D721Med (cell line): ENCODE results near the gene UNC119.

Experiments
- DNase-seq: peaks from one replicate; pipeline ENCODE4 v3.0.0; 2011; ENCODE audit warnings: low spot score; ENCODE audit not compliant: insufficient read length
- FAIRE-seq: peaks from 2 replicates; lab custom pipeline; 2011; peaks lifted over from hg19 to GRCh38; lab: Jason Lieb, UNC
- TF ChIP-seq, protein P1 (sequence below): IDR thresholded peaks from 2 replicates; pipeline ENCODE4 v1.5.1; 2012; ENCODE audit warnings: mild to moderate bottlenecking, control low read depth; ENCODE audit not compliant: insufficient read depth; ENCODE audit errors: missing control alignments

Gene UNC119

DNA sequence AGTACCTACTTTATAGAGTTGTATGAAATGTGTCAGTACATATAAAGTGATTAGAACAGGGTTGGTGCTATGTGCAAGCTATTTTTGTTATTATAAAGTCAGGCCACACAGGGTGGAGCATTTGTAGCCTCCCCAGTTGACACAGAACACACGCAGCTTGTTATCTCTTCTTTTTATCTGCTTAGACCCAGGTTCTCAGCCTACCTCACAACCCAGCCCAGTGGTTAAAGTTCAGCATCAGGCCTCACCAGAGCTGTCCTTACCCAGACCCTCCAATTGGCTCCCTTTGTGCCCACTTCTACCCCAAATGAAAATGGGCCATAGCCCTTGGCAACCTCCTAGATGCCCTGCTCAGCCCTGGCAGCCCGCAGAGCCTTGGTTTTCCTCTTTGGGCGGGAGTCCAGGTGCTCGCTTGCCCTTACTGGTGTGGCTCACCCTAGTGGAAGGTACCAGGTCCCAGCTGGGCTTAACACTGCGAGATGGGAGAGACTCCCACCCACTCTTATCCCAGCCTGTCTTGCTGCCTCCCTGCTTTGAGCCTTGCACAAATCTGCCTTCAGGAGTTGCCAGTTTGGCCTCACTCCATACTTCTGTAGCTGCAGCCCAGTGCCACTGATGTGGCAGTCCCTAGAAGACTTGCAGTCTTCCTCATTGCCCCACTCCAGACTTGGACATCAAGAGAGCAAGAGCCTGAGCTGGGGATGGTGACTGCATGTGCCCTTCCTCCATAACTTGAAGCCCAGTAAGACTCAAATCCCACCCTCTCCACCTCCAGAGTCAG, 20.0 kb upstream of the UNC119 start:
- TF ChIP-seq, protein P1, sequence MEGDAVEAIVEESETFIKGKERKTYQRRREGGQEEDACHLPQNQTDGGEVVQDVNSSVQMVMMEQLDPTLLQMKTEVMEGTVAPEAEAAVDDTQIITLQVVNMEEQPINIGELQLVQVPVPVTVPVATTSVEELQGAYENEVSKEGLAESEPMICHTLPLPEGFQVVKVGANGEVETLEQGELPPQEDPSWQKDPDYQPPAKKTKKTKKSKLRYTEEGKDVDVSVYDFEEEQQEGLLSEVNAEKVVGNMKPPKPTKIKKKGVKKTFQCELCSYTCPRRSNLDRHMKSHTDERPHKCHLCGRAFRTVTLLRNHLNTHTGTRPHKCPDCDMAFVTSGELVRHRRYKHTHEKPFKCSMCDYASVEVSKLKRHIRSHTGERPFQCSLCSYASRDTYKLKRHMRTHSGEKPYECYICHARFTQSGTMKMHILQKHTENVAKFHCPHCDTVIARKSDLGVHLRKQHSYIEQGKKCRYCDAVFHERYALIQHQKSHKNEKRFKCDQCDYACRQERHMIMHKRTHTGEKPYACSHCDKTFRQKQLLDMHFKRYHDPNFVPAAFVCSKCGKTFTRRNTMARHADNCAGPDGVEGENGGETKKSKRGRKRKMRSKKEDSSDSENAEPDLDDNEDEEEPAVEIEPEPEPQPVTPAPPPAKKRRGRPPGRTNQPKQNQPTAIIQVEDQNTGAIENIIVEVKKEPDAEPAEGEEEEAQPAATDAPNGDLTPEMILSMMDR = no peak
- FAIRE-seq = no peak

DNA sequence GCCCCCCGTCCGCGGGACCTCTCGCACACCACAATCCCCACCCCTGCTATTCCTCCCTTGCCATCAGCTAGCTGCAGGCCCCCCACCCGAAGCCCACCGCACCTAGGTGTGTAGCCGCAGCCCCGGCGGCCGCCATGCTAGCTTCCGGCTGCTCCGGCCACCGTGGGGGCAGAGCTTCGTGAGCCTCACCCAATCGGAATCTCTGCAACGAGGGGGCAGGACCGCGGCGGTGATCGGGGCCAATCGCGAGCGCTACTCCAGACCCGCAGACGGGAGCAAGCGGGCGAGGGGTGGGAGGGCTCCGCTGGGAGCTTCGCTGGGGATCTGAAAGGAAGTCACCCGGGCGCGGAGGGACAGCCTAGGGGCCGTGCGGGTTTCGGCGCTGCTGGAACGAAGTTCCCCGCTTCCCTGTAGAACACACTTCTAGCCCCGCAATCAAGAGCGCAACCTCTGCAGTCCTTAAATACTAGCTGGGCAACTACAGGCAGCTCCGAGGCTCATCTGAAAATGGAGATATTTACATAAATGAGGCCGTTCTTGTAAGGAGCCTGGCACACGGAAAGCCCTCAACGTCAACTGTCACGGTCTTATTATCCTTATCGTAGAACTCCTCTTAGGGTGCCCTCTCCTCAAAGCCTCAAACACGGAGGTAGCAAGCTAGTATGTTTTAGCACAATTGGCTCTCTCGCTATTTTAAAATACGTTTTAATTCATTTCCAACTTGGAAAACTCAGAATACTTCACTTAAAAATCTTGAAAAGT, 19.1 kb upstream of the UNC119 start, which contains the start of gene PIGS:
Gene PIGS, minus strand, starts transcription at position 164 of the 762 bp plus-strand sequence. Its CDS starts 28 bp downstream, at position 136.
- FAIRE-seq (no peak), DNase-seq (peak; percentile 97)
- TF ChIP-seq, protein P1 = no peak

More for the DNA sequence above, 20.0 kb upstream of the UNC119 start:
- DNase-seq = no peak

- DNase-seq (no peak), FAIRE-seq (no peak)
- TF ChIP-seq, protein P1 = no peak
Measured at GRCh38 chr17:28570716-28571360, 18.4 kb upstream of the UNC119 start.

DNA sequence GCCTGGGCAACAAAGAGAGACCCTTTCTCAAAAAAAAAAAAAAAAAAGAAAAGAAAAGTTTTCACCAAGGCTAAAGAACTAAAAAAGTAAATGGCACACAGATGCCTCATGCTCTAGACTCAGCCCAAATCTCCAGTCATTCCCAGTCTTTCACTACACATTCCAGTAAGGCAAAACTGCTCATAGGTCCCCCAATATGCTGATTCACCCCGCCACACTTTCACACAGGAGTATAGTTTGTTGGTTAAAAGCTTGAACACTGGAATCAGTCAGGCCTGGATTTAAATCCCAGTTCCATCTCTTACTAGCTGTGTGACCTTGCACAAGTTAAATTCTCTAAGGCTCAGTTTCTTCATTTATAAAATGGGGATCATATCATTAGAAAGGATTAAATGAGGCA, 17.0 kb upstream of the UNC119 start:
- TF ChIP-seq, protein P1 = no peak
- FAIRE-seq = no peak
- DNase-seq = no peak

DNA sequence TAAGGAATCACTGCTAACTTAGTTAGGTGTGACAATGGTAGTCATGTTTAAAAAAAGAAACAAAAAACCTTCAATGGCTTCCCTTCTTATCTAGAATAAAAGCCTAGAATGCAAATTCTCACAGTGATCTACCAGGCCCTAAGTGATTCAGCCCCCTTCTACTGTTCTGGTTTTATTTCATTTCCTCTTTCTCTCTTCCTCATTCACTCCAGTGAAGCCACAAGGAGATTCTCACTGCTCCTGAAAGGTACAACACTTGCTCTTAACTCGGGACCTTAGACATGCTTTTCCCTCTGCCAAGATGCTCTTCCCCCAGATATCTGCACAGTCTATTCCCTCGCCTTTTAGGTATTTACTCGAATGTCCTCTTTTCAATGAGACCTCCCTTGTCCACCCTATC, 15.2 kb upstream of the UNC119 start:
- FAIRE-seq = no peak
- TF ChIP-seq, protein P1 = no peak
- no peak for DNase-seq

DNA sequence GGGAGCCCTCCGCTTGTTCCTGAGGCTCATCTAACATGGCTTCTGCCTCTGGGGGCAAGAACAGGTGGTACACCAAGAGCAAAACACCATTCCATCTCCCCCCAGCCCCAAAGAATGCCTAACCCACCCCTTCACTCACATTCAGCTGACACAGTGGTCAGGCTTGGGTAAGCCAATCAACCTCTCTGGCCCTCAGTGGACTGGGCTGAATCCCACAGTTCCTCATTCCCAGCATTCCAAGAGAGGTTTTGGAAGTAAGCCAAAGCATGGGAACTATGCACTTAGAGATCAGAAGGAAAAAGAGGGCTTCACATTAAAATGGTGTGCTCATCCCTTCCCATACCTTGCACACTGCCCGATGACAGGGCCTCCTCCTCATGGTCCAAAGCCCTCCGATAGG, 11.1 kb upstream of the UNC119 start:
- FAIRE-seq = no peak
- no peak for DNase-seq

More for the DNA sequence above, 11.1 kb upstream of the UNC119 start:
- TF ChIP-seq, protein P1 = no peak
